GM18861 (cell line): Measurements from ENCODE around the gene EPB41.
"Not testable (repeated sequence)": the region's sequence is repeated elsewhere in the genome, so short reads cannot be mapped to it uniquely, and the experiment has no call there.

Experiments used
- ATAC-seq: cut with Tn5 transposase; IDR thresholded peaks from one replicate; pipeline ENCODE4 v1.9.1; 2021; ENCODE audit not compliant: unreplicated experiment

EPB41 gene

GRCh38 chr1:29094954-29095353 is 180.6 kb downstream of the EPB41 start:
- no peak for ATAC-seq

- no peak for ATAC-seq
These were observed 182.0 kb downstream of the EPB41 start for GRCh38 chr1:29096231-29096886.

DNA sequence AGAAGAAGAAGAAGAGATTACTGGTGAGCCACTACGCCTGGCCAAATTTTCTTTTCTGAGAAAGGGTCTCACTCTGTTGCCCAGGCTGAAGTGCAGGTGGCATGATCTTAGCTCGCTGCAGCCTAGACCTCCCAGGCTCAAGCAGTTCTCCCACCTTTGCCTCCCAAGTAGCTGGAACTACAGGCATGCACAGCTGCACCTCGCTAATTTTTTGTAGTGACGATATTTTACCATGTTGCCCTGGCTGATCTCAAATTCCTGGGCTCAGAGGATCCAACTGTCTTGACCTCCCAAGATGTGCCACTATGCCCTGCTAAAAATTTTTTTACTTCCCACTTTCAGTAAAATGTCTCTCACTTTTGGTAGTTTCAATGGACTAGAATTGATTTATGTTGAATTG is 184.9 kb downstream of the EPB41 start:
- no peak for ATAC-seq

DNA sequence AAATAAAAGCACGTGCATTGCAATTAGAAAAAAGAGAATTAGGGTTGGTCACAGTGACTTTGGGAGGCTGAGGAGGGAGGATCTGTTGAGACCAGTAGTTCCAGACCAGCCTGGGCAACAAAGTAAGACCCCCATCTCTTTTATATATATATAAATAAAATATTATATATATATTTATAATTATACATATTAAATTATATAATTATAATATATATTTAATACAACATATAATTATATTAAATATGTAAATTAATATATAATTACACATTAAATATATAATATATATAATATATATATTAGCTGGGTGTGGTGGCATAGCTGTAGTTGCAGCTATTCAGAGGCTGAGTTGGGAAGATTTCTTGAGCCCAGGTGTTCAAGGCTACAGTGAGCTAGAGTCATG is 186.1 kb downstream of the EPB41 start:
- ATAC-seq, result no peak

DNA sequence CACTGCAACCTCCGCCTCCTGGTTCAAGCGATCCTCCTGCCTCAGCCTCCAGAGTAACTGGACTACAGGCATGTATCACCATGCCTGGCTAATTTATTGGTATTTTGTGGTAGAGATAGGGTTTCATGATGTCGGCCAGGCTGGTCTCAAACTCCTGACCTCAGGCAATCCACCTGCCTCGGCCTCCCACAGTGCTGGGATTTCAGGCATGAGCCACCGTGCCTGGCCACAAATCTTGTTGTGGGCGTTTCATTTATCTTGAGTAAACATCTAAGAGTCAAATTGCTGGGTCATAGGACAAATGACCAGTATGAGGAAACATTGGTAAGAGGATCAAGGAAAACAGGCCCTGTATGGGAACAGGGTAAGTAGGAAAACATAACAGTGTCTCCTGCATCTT is 191.5 kb downstream of the EPB41 start:
- no peak for ATAC-seq

DNA sequence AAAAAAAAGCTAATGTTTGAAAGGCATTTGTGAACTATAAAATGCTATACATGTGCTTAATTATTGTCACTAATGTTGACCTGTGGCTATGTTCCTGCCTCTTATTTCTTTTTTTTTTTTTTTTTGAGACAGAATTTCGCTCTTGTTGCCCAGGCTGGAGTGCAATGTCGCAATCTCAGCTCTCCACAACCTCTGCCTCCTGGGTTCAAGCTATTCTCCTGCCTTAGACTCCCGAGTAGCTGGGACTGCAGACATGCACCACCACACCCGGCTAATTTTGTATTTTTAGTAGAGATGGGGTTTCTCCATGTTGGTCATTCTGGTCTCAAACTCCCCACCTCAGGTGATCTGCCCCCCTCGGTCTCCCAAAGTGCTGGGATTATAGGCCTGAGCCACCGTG is 193.7 kb downstream of the EPB41 start:
- not testable (repeated sequence) for ATAC-seq

DNA sequence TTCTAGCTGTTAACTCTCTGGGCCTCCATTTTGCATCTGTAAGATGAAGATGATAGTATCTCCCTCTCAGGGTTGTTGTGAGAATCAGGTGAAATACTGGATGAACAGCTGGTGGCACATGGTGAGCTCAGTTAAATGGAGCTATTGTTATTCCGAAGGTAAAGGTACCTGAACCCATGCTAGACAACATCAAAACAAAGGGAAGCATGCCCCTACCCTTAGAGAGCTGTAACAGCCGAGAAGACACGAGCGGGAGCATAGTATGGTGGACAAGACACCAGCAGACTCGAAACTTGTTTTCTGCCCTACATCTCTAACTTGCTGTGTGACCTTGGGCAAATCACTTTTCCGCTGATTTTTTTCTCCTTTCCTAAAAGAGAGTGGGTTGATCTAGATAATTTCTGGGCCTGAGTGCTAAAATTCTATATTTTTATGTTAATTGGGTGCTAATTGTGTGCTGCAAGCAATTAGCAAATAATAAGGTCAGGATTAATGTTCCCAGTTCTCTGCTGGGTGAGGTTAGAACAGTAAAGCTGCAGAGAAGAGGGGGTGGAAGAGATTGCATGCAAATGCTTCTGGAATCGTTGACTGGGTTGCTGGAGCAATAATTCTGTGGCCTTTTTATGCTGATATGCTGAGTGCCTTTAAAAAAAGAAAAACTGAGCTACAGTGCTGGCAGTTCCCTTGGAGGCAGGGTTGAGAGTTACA is 198.5 kb downstream of the EPB41 start:
- no peak for ATAC-seq

DNA sequence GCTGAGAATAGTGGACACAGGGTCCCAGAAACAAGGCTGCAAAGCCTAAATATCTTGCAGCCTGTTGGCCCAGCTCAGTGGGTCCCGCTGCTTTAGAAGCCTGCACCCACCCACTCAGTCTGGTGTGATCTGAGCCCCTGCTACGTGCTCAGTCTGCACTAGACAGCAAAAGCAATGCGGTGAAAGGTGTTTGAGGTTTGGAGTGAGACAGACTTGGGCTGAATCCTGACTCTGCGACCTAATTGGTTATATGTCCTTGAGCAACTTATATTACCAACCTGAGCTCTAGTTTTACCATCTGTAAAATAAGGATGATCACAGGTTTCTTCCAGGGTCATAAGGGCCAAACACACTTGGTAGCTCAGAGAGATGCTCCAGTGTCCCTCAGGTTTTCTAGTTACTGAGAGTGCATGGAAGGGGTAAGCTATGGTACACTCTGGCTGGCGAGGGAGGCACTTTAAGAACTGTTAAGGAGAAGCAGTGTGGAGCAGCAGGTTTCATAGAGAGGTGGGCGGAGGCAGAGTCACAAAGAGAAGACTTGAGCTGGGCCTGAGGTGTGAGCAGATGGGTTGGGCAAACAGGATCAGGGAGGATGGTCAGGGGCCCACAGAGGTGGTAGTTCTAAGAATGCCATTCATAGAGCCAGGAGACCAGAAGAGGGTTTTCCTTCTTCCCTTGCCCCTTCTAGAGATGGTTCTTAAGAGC is 199.2 kb downstream of the EPB41 start:
- no peak for ATAC-seq

GRCh38 chr1:29114654-29115053 is 200.3 kb downstream of the EPB41 start:
- ATAC-seq, result no peak

DNA sequence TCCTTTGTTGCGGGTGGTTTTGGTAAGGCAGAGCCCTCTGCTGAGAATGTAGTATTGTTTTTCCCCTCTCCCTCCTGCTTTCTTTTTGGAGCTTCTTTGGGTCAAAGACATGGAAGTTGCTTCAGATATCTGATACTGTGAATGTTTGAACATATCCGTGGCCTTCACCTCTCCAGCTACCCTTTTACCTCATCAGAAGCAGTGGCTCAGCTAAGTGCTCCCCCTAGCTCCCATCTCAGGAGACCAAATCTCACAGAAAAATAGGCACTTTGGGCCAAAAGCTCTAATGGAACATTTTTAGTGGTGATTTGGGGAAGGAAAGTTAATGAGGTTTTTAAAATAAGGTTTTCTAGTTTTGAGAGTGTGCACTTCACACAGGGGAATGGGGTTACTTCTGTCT is 203.0 kb downstream of the EPB41 start:
- ATAC-seq, result no peak

GRCh38 chr1:29119121-29119929 is 205.0 kb downstream of the EPB41 start:
- no peak for ATAC-seq

DNA sequence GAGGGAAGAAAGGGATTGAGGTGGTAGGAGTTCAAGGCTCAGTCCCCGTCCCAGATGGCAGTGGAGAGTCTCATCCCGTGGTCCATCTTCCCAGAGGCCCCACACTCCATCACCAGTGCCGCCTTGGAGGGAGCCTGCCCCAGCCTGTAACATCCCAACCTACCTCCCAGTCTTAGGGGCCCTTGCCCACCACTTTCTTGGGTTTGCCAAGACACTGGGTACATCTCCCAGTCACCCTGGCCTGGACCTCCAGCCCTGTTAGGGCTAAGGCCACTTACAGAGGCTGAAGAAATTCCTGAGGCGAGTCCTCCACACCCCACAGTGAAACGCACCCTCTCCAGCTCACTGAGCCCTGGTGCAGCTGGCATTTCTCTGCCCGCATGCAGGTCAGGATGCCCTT is 206.0 kb downstream of the EPB41 start:
- no peak for ATAC-seq

DNA sequence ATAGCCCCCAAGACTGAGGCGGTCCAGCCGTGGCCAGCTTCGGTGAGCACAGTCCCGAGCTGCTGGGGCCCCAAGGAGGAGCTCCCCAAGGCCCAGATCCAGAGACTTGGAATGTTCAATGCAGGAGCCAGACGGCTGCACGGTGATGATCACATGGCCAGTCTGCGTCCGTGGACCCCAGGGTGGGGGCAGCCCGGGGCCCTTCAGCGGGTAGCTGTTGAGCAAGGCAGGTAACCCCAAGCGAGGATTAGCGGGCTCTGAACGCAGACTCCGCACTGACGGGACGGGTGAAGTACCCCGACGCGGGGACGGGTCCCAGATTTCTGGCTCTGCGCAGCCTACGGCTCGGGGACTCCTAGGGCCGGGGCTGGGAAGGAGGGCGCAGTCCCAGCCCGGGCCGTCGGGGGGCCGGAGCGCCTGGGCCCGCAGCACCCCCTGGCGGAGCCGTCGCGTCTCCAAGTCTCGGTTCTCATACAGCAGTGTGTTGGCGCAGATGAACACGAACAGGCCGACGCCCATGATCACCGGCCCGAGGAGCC is 206.6 kb downstream of the EPB41 start:
- ATAC-seq, result no peak

GRCh38 chr1:29121516-29121935 is 207.2 kb downstream of the EPB41 start:
- no peak for ATAC-seq

DNA sequence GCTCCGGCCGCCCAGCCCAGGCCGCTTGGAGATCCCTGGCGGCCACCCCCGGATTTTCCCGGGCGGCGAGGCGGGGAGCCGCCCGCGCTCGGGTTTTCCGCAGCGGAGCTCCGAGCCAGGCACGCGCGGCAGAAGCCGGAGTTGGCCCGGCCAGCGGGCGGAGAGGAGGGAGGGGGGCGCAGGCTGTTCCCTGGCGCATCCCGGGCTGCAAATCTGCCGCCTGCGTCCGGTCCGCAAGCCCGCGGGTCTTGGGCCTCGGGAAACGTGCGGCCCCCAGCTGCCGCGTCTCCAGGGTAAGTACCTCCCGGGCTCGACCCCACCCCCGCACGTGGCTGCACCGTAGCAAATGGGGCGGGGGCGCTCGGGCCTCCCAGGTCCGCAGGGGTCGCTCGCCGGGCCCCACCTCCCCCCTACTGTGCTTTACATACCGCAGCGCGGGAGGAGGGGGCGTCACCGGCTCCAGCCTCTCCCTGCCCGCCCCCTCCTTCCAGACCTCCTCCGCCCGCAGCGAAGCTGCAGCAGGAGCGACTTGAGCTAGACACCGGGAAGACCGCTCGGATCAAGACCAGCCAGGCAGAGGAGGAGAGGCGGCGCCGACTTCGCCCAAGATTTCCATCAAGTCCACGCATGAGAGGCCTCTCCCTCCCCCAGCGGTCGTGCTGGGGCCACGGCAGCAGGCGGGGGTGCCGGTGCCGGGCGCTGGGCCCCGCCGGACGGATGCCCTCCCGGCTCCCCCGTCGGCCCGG is 207.7 kb downstream of the EPB41 start:
- no peak for ATAC-seq

GRCh38 chr1:29122682-29123052 is 208.3 kb downstream of the EPB41 start:
- no peak for ATAC-seq

GRCh38 chr1:29123053-29123886 is 208.9 kb downstream of the EPB41 start:
- no peak for ATAC-seq

- ATAC-seq, result no peak
These were observed 209.6 kb downstream of the EPB41 start, which contains the start of gene TMEM200B for GRCh38 chr1:29123887-29124365. Gene TMEM200B (minus strand): TSS chr1:29123903. CDS start chr1:29121828, 2,075 bp downstream.
